Liver (tissue), 9 donors: ENCODE results near the gene PPP2R5C. TPM values are rescaled to one million over a fixed set of nuclear protein-coding genes. Genes with fewer than 3 reads are reported as not detected.
"Not testable (repeated sequence)": the region's sequence is repeated elsewhere in the genome, so short reads cannot be mapped to it uniquely, and the experiment has no call there.

Experiments used
- DNase-seq: peaks from one replicate; pipeline ENCODE4 v3.0.0-alpha.2; 2017; ENCODE audit warnings: low spot score
- H3K27ac ChIP-seq, 2 donors: one replicate each; pipeline ENCODE4 v1.7.0; 2013; ENCODE audit warnings: inconsistent platforms in 2 of 2, low read length in 2 of 2, control low read depth in 1 of 2, low read depth in 1 of 2, mild to moderate bottlenecking in 1 of 2
- H3K27me3 ChIP-seq, 4 donors: one replicate each; pipeline versions ENCODE4 v1.6.1 to v1.7.0; 2013; ENCODE audit warnings: low read length in 3 of 4, inconsistent platforms in 1 of 4, mild to moderate bottlenecking in 1 of 4, moderate library complexity in 1 of 4; ENCODE audit not compliant: control insufficient read depth in 4 of 4, insufficient read depth in 4 of 4
- H3K36me3 ChIP-seq, 4 donors: one replicate each; pipeline versions ENCODE4 v1.6.1 to v1.7.0; 2013; ENCODE audit warnings: low read length in 3 of 4, mild to moderate bottlenecking in 3 of 4, low read depth in 1 of 4, moderate library complexity in 1 of 4; ENCODE audit not compliant: control insufficient read depth in 4 of 4, insufficient read depth in 3 of 4
- H3K4me1 ChIP-seq, 4 donors: one replicate each; pipeline versions ENCODE4 v1.6.1 to v1.7.0; 2013; ENCODE audit warnings: low read length in 3 of 4, mild to moderate bottlenecking in 3 of 4, moderate library complexity in 1 of 4; ENCODE audit not compliant: control insufficient read depth in 4 of 4, insufficient read depth in 4 of 4
- H3K4me3 ChIP-seq, 3 donors: one replicate each; pipeline versions ENCODE4 v1.6.1 to v1.7.0; 2013; ENCODE audit warnings: low read length in 3 of 3, control low read depth in 1 of 3, low read depth in 1 of 3, mild to moderate bottlenecking in 1 of 3
- H3K9ac ChIP-seq, 2 donors: one replicate each; pipeline ENCODE4 v1.7.0; 2013; ENCODE audit warnings: low read length in 2 of 2, mild to moderate bottlenecking in 2 of 2, moderate library complexity in 2 of 2, control low read depth in 1 of 2, low read depth in 1 of 2
- H3K9me3 ChIP-seq, 4 donors: one replicate each; pipeline versions ENCODE4 v1.6.1 to v1.7.0; 2013; ENCODE audit warnings: low read length in 3 of 4; ENCODE audit not compliant: control insufficient read depth in 4 of 4
- EGR1 ChIP-seq, 2 donors: IDR thresholded peaks; 2 replicates each; pipeline ENCODE4 v1.6.1; 2016 to 2018; ENCODE audit warnings: antibody characterized with exemption in 2 of 2, low read depth in 2 of 2
- FOXA1 ChIP-seq: IDR thresholded peaks from 2 replicates; pipeline ENCODE4 v1.6.1; 2016; ENCODE audit warnings: antibody characterized with exemption
- FOXA2 ChIP-seq: IDR thresholded peaks from 2 replicates; pipeline ENCODE4 v1.6.1; 2016; ENCODE audit warnings: antibody characterized with exemption
- GABPA ChIP-seq, 2 donors: IDR thresholded peaks in 1 of 2; conservative IDR thresholded peaks in 1 of 2; 2 replicates each; pipeline ENCODE4 v1.6.1; 2016; ENCODE audit warnings: antibody characterized with exemption in 2 of 2, mild to moderate bottlenecking in 1 of 2, moderate library complexity in 1 of 2
- HNF4A ChIP-seq, 2 donors: conservative IDR thresholded peaks; 2 replicates each; pipeline ENCODE4 v1.6.1; 2016; ENCODE audit warnings: antibody characterized with exemption in 2 of 2, mild to moderate bottlenecking in 2 of 2
- HNF4G ChIP-seq: IDR thresholded peaks from 2 replicates; pipeline ENCODE4 v1.6.1; 2016; ENCODE audit warnings: antibody characterized with exemption
- RAD21 ChIP-seq, 2 donors: IDR thresholded peaks; 2 replicates each; pipeline ENCODE4 v1.6.1; 2016; ENCODE audit warnings: antibody characterized with exemption in 2 of 2, mild to moderate bottlenecking in 2 of 2
- SP1 ChIP-seq: IDR thresholded peaks from 2 replicates; pipeline ENCODE4 v1.6.1; 2018; ENCODE audit warnings: antibody characterized with exemption, mild to moderate bottlenecking
- YY1 ChIP-seq: IDR thresholded peaks from 2 replicates; pipeline ENCODE4 v1.6.1; 2016; ENCODE audit warnings: antibody characterized with exemption, mild to moderate bottlenecking
- WGBS: extraction: QIAGEN DNeasy Blood & Tissue Kit; methylation state at CpG from one replicate; pipeline ENCODE4 v1.1.7; 2013; 5-methylcytosine and 5-hydroxymethylcytosine counted together
- polyA plus RNA-seq, 2 donors: library from polyadenylated mRNA; stranded (reverse) in 1 of 2; unstranded in 1 of 2; fragments of 200-250 nt in 1 of 2; fragments of >200 nt in 1 of 2; fragmentation: Nextera tagmentation in 1 of 2; extraction: Ambion mirVana in 1 of 2; gene quantifications; one replicate each; pipeline versions ENCODE4 v1.2.1 to v1.2.3, GENCODE V29; 2013 to 2015
- total RNA-seq, 2 donors: library from RNA; depleted of rRNA; stranded (reverse); fragments of >200 nt; gene quantifications; one replicate each; pipeline ENCODE4 v1.2.3, GENCODE V29; 2014
- TF ChIP-seq, protein P1 (sequence below): IDR thresholded peaks from 2 replicates; pipeline ENCODE4 v1.6.1; 2016; ENCODE audit warnings: antibody characterized with exemption
- TF ChIP-seq, protein P2 (sequence below): fragments of 150-350 bp; IDR thresholded peaks from 2 replicates; pipeline ENCODE4 v1.5.1; 2017; ENCODE audit warnings: improper control_type of control experiment, low read depth, low read length; ENCODE audit not compliant: missing input control
- TF ChIP-seq, protein P3 (sequence below): IDR thresholded peaks from 2 replicates; pipeline ENCODE4 v1.6.1; 2016; ENCODE audit warnings: antibody characterized with exemption
- donor health status: healthy.
- donor health status: healthy.
- donor health status: healthy.
- donor health status: healthy.
- donor health status: healthy.

The PPP2R5C gene
- total RNA-seq (10 to 100 TPM; 48.2 to 52.3 TPM), polyA plus RNA-seq (10 to 100 TPM; 33.5 to 39.6 TPM)

DNA sequence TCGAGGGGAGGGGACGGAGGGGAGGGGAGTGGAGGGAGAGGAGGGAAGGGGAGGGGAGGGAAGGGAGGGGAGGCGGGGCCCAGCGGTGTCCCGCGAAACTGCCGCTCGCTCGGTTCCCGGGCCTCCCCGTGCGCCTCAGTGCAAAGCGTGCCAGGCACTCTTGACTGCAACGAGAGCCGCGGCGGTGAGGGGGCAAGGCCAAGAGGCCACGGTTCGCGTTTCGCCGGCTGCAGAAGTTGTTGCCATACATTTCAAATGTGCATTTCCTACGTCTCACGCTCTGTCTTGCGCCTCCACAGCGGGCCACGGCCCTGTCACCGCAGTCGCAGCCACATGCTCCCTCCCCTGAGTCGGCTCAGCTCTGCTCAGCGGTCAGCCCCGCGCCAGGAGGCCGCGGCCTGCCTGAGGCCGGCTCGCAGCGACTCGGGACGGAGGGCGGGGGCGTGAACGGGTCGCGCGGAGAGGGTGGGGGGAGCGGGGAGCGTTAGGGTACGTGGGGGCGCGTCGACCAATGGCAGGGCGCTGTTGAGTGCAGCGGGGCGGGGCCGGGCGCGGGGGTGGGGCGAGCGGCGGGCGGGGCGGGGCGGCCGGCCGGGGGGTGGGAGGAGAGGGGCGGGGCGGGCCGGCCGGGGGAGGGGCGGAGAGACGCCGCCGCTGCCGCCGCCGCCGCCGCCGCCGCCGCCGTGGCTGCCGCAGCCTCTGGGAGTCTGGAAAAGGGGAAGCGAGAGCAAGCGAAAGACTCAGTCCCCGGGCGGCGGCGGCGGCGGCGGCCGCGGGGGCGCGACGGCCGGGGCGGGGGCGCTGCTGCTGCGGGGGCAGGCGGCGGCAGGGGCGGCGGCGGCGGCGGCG lies at the start of gene PPP2R5C:
TSS of gene PPP2R5C (plus strand) at position 678 of the 849 bp plus-strand sequence. CDS start 185 bp downstream, outside the sequence.
- Histone ChIP-seq H3K9ac (peak within 1 kb of the TSS; percentile 63 to 65), H3K4me3 (peak within 1 kb of the TSS; percentile 65 to 85 (median 73)), H3K36me3 (peaks cover 0 to 3% (median 0%) of the 10 kb centered on the region in 4 donors), H3K27me3 (no peaks in the 10 kb centered on the region), H3K27ac (peak within 1 kb of the TSS; percentile 89 to 100), H3K4me1 (peaks cover 0 to 19% (median 8%) of the 10 kb centered on the region in 4 donors), H3K9me3 (no peaks in the 10 kb centered on the region)
- under 1% methylated on average over 106 of the region's 110 CpGs for WGBS
- TF ChIP-seq SP1: peak; percentile 50
- TF ChIP-seq EGR1 (IDR thresholded peaks at IDR 0.05; ENCODE audit: low read depth in 2 of 2): peak; percentile 62 to 75
- no peak for TF ChIP-seq FOXA2
- DNase-seq: peak; percentile 89

DNA sequence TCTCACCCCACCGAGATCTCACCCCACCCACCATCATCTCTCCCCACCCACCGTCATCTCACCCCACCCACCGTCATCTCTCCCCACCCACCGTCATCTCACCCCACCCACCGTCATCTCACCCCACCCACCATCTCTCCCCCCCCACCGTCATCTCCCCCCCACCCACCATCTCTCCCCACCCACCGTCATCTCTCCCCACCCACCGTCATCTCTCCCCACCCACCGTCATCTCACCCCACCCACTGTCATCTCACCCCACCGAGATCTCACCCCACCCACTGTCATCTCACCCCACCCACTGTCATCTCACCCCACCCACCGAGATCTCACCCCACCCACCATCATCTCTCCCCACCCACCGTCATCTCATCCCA lies 49.7 kb upstream of the PPP2R5C start:
- H3K27me3 ChIP-seq, H3K4me3 ChIP-seq, H3K9me3 ChIP-seq, DNase-seq, H3K4me1 ChIP-seq, H3K27ac ChIP-seq, H3K9ac ChIP-seq, H3K36me3 ChIP-seq: not testable (repeated sequence)
- WGBS: 92% methylated on average over 12 of the region's 12 CpGs

DNA sequence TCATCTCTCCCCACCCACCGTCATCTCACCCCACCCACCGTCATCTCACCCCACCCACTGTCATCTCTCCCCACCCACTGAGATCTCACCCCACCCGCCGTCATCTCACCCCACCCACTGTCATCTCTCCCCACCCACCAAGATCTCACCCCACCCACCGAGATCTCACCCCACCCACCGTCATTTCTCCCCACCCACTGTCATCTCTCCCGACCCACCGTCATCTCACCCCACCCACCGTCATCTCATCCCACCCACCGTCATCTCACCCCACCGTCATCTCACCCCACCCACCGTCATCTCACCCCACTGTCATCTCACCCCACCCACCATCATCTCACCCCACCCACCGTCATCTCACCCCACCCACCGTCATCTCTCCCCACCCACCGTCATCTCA lies 49.2 kb upstream of the PPP2R5C start:
- not testable (repeated sequence) for H3K36me3 ChIP-seq, H3K9me3 ChIP-seq, H3K4me1 ChIP-seq, H3K27me3 ChIP-seq, H3K4me3 ChIP-seq, DNase-seq, H3K27ac ChIP-seq, H3K9ac ChIP-seq
- WGBS: 96% methylated on average over 15 of the region's 15 CpGs

DNA sequence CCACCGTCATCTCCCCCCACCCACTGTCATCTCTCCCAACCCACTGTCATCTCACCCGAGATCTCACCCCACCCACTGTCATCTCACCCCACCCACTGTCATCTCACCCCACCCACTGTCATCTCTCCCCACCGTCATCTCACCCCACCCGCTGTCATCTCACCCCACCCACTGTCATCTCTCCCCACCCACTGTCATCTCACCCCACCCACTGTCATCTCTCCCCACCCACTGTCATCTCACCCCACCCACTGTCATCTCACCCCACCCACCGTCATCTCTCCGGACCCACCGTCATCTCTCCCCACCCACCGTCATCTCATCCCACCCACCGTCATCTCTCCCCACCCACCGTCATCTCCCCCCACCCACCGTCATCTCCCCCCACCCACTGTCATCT lies 48.4 kb upstream of the PPP2R5C start:
- H3K4me3 ChIP-seq, H3K27me3 ChIP-seq, H3K9me3 ChIP-seq, H3K9ac ChIP-seq, H3K36me3 ChIP-seq, H3K27ac ChIP-seq, H3K4me1 ChIP-seq, DNase-seq: not testable (repeated sequence)
- WGBS: 92% methylated on average over 11 of the region's 11 CpGs

DNA sequence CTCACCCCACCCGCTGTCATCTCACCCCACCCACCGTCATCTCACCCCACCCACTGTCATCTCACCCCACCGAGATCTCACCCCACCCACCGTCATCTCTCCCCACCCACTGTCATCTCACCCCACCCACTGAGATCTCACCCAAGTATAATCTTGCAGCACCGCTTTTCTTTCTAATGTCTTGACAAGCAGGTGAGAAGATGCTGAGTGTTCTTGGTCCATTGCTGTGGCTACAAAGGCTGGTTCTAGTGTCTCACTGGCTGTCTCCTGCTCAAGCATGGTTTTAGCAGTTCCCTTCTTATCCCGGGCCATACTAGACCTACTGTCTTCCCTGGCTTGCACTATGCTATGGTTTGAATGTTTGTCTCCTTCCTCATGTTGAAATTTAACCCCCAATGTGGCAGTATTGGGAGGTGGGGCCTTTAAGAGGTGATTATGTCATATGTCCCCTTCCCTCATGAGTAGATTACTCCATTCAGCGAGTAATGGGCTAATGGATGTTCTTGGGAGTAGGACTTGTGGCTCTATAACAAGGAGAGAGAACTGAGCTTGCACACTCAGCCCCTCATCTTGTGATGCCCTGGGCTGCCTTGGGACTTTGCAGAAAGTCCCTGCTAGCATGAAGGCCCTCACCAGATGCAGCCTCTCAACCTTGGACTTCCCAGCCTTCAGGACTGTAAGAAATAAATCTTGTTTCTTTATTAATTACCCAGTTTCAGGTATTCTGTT lies 47.7 kb upstream of the PPP2R5C start:
- no peaks in the 10 kb centered on the region for H3K27me3 ChIP-seq
- WGBS: 88% methylated on average over 7 of the region's 7 CpGs
- TF ChIP-seq HNF4G: no peak
- TF ChIP-seq FOXA1: no peak
- TF ChIP-seq, protein P1, sequence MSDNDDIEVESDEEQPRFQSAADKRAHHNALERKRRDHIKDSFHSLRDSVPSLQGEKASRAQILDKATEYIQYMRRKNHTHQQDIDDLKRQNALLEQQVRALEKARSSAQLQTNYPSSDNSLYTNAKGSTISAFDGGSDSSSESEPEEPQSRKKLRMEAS: no peak
- TF ChIP-seq YY1: no peak
- TF ChIP-seq, protein P2, sequence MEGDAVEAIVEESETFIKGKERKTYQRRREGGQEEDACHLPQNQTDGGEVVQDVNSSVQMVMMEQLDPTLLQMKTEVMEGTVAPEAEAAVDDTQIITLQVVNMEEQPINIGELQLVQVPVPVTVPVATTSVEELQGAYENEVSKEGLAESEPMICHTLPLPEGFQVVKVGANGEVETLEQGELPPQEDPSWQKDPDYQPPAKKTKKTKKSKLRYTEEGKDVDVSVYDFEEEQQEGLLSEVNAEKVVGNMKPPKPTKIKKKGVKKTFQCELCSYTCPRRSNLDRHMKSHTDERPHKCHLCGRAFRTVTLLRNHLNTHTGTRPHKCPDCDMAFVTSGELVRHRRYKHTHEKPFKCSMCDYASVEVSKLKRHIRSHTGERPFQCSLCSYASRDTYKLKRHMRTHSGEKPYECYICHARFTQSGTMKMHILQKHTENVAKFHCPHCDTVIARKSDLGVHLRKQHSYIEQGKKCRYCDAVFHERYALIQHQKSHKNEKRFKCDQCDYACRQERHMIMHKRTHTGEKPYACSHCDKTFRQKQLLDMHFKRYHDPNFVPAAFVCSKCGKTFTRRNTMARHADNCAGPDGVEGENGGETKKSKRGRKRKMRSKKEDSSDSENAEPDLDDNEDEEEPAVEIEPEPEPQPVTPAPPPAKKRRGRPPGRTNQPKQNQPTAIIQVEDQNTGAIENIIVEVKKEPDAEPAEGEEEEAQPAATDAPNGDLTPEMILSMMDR: no peak
- TF ChIP-seq, protein P3, sequence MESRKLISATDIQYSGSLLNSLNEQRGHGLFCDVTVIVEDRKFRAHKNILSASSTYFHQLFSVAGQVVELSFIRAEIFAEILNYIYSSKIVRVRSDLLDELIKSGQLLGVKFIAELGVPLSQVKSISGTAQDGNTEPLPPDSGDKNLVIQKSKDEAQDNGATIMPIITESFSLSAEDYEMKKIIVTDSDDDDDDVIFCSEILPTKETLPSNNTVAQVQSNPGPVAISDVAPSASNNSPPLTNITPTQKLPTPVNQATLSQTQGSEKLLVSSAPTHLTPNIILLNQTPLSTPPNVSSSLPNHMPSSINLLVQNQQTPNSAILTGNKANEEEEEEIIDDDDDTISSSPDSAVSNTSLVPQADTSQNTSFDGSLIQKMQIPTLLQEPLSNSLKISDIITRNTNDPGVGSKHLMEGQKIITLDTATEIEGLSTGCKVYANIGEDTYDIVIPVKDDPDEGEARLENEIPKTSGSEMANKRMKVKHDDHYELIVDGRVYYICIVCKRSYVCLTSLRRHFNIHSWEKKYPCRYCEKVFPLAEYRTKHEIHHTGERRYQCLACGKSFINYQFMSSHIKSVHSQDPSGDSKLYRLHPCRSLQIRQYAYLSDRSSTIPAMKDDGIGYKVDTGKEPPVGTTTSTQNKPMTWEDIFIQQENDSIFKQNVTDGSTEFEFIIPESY: no peak
- TF ChIP-seq GABPA (IDR thresholded peaks at IDR 0.05 in 1 of 2, conservative IDR thresholded peaks at IDR 0.05 in 1 of 2): no peak
- TF ChIP-seq SP1: no peak
- TF ChIP-seq EGR1 (IDR thresholded peaks at IDR 0.05; ENCODE audit: low read depth in 2 of 2): no peak
- TF ChIP-seq RAD21 (IDR thresholded peaks at IDR 0.05): no peak
- no peak for TF ChIP-seq HNF4A (conservative IDR thresholded peaks at IDR 0.05)
- H3K36me3 ChIP-seq: no peaks in the 10 kb centered on the region
- DNase-seq: no peak
- H3K4me3 ChIP-seq: no peak overlapping the region
- H3K9ac ChIP-seq: no peak overlapping the region
- H3K9me3 ChIP-seq: no peaks in the 10 kb centered on the region
- no peaks in the 10 kb centered on the region for H3K4me1 ChIP-seq
- no peak overlapping the region for H3K27ac ChIP-seq
